ENCODE data around the gene LEF1. TPM values are rescaled to one million over a fixed set of nuclear protein-coding genes. Genes with fewer than 3 reads are reported as not detected.

LEF1 gene
- total and polyA plus RNA-seq, 12 donors, result 0.22 to 4.6 (median 0.76) TPM; not detected in 1

- Histone ChIP-seq H3K27ac (no peak overlapping the region), H3K36me3 (peaks cover 0 to 64% (median 22%) of the 10 kb centered on the region in 9 donors), H3K9me3 (no peaks in the 10 kb centered on the region), H3K4me1 (peaks cover 0 to 11% (median 0%) of the 10 kb centered on the region in 9 donors), H3K27me3 (no peaks in the 10 kb centered on the region), H3K4me3 (no peak overlapping the region)
- no peak for DNase-seq
- no peak for TF ChIP-seq CTCF (IDR thresholded peaks at IDR 0.05)
- WGBS, 2 donors, result 85 to 88% methylated on average over 7 of the region's 7 CpGs
- no peak for ATAC-seq
- intact Hi-C loops (cut with DNase I), result no loop called here
Observed at GRCh38 chr4:108034565-108034964, 134.2 kb downstream of the LEF1 start.

- no peaks in the 10 kb centered on the region for H3K27me3 ChIP-seq
- peaks cover 0 to 76% (median 27%) of the 10 kb centered on the region in 9 donors for H3K36me3 ChIP-seq
- no peaks in the 10 kb centered on the region for H3K9me3 ChIP-seq
- H3K4me1 ChIP-seq, result peaks cover 0 to 11% (median 0%) of the 10 kb centered on the region in 9 donors
- intact Hi-C loops (cut with DNase I), result no loop called here
- no peak for DNase-seq
- peak overlapping the region in 4 of 10 donors; percentile 1 to 71 (median 22) for H3K27ac ChIP-seq
- H3K4me3 ChIP-seq, result no peak overlapping the region
- no peak for TF ChIP-seq CTCF (IDR thresholded peaks at IDR 0.05)
- ATAC-seq, result peak in 4 of 8 donors; percentile 18 to 59 (median 38)
Observed at GRCh38 chr4:108033348-108033747, 135.4 kb downstream of the LEF1 start.

GRCh38 chr4:108031427-108032083 lies 137.2 kb downstream of the LEF1 start:
- intact Hi-C loops (cut with DNase I), result no loop called here
- no peak for DNase-seq
- H3K4me1 ChIP-seq, result peaks cover 0 to 11% (median 0%) of the 10 kb centered on the region in 9 donors
- TF ChIP-seq CTCF (IDR thresholded peaks at IDR 0.05), result no peak
- H3K27me3 ChIP-seq, result no peaks in the 10 kb centered on the region
- H3K9me3 ChIP-seq, result no peaks in the 10 kb centered on the region
- peak in 1 of 8 donors; percentile 4 for ATAC-seq
- H3K27ac ChIP-seq, result no peak overlapping the region
- 96 to 99% methylated on average over 4 of the region's 4 CpGs for WGBS, 2 donors
- peaks cover 0 to 94% (median 36%) of the 10 kb centered on the region in 9 donors for H3K36me3 ChIP-seq
- H3K4me3 ChIP-seq, result no peak overlapping the region

- Histone ChIP-seq H3K4me1 (peaks cover 0 to 11% (median 0%) of the 10 kb centered on the region in 9 donors), H3K36me3 (peaks cover 0 to 96% (median 40%) of the 10 kb centered on the region in 9 donors), H3K27me3 (no peaks in the 10 kb centered on the region), H3K27ac (no peak overlapping the region), H3K9me3 (no peaks in the 10 kb centered on the region), H3K4me3 (no peak overlapping the region)
- peak in 6 of 9 donors; percentile 19 to 55 (median 50) for TF ChIP-seq CTCF (IDR thresholded peaks at IDR 0.05)
- ATAC-seq, result peak; percentile 13 to 73 (median 56)
- intact Hi-C loops (cut with DNase I), result no loop called here
- WGBS, 2 donors, result 85 to 89% methylated on average over 2 of the region's 2 CpGs
- DNase-seq, result peak in 1 of 2 donors; percentile 25
Observed at GRCh38 chr4:108030332-108030731, 138.4 kb downstream of the LEF1 start.

Measured in heart right ventricle (tissue), 16 donors.